Measurements from ENCODE around the gene PRSS2.

GRCh38 chr7:142785841-142786250 lies 15.1 kb downstream of the PRSS2 start:
- no peak for TF ChIP-seq CTCF (IDR thresholded peaks at IDR 0.05)
- TF ChIP-seq POLR2AphosphoS5 (IDR thresholded peaks at IDR 0.05; ENCODE audit: low read depth, low read length): no peak
- TF ChIP-seq REST (IDR thresholded peaks at IDR 0.05; ENCODE audit: insufficient read depth in 1 of 2, low read depth in 2 of 2, low read length in 1 of 2): no peak
- TF ChIP-seq SIN3A (IDR thresholded peaks at IDR 0.05; ENCODE audit: borderline replicate concordance, insufficient read depth, low read depth, low read length): no peak
- no peak for TF ChIP-seq TCF7L2 (IDR thresholded peaks at IDR 0.05; ENCODE audit: low read depth, low read length)
